ENCODE measurements around the gene FBXO48. TPM values are rescaled to one million over a fixed set of nuclear protein-coding genes. Genes with fewer than 3 reads are reported as not detected.

The FBXO48 gene
- polyA plus RNA-seq, 2 donors, result 0.44 to 0.61 TPM

GRCh38 chr2:68441994-68442322, 25.1 kb downstream of the FBXO48 start:
- Histone ChIP-seq H3K36me3 (ENCODE audit: control insufficient read depth in 2 of 2, insufficient read depth in 2 of 2, low read length in 1 of 2) (no peaks in the 10 kb centered on the region), H3K27me3 (ENCODE audit: control insufficient read depth in 1 of 2, insufficient read depth in 2 of 2, low read length in 2 of 2) (no peaks in the 10 kb centered on the region), H3K27ac (ENCODE audit: low read depth in 2 of 2, low read length in 1 of 2) (no peak overlapping the region), H3K9me3 (ENCODE audit: control insufficient read depth in 2 of 2, insufficient read depth in 1 of 2, low read depth in 1 of 2, low read length in 1 of 2) (no peaks in the 10 kb centered on the region), H3K4me3 (ENCODE audit: low read depth in 1 of 2, low read length in 2 of 2) (no peak overlapping the region), H3K4me1 (ENCODE audit: control insufficient read depth in 2 of 2, insufficient read depth in 2 of 2, low read length in 1 of 2) (no peaks in the 10 kb centered on the region)
- WGBS, 2 donors, result 81 to 85% methylated on average over 2 of the region's 2 CpGs

GRCh38 chr2:68441179-68441993, 25.7 kb downstream of the FBXO48 start:
- WGBS, 2 donors, result 34 to 38% methylated on average over 6 of the region's 6 CpGs
- peak overlapping the region in 1 of 2 donors; percentile 15 for H3K27ac ChIP-seq (ENCODE audit: low read depth in 2 of 2, low read length in 1 of 2)
- H3K36me3 ChIP-seq (ENCODE audit: control insufficient read depth in 2 of 2, insufficient read depth in 2 of 2, low read length in 1 of 2), result no peaks in the 10 kb centered on the region
- H3K27me3 ChIP-seq (ENCODE audit: control insufficient read depth in 1 of 2, insufficient read depth in 2 of 2, low read length in 2 of 2), result no peaks in the 10 kb centered on the region
- H3K4me3 ChIP-seq (ENCODE audit: low read depth in 1 of 2, low read length in 2 of 2), result no peak overlapping the region
- H3K9me3 ChIP-seq (ENCODE audit: control insufficient read depth in 2 of 2, insufficient read depth in 1 of 2, low read depth in 1 of 2, low read length in 1 of 2), result no peaks in the 10 kb centered on the region
- no peaks in the 10 kb centered on the region for H3K4me1 ChIP-seq (ENCODE audit: control insufficient read depth in 2 of 2, insufficient read depth in 2 of 2, low read length in 1 of 2)

DNA sequence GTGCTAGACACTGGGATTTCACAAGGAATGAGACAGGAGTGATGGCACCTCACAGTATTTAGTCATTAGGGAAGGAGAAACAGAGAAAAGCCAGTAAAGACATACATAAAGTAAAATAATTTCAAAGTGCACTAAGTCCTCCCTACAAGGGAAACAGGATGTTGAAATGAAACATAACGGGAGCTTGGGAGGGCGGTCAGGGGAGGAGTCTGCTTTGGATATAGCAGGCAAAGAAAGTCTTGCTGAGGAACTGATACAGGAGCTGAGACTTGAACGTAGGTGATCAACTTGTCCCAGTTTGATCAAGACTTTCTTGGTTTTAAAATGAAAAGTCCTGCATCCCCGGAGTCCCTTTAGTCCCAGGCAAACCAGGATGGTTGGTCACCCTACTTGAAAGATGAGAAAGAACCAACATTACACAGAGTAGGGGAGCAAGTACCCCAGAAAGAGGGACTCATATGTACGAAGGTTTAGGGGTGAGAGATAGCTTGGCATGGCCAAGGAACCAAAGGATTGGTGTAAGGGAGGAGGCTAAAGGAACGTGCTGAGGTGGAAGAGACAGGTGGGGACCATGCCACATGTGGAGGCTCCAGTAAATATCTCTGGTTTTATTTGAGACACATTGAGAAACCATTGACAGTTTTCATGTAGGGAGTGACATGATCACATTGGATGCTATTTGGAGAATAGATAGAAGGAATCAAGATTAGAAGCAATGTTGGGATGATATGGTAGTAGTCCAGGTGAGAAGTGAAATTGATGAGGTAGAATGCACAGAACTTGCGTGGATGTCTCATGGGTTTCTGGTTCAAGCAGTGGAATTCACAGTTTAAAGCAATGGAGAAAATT, 28.4 kb downstream of the FBXO48 start:
- WGBS, 2 donors, result 78 to 79% methylated on average over 7 of the region's 7 CpGs
- Histone ChIP-seq H3K27me3 (ENCODE audit: control insufficient read depth in 1 of 2, insufficient read depth in 2 of 2, low read length in 2 of 2) (no peaks in the 10 kb centered on the region), H3K36me3 (ENCODE audit: control insufficient read depth in 2 of 2, insufficient read depth in 2 of 2, low read length in 1 of 2) (no peaks in the 10 kb centered on the region), H3K4me1 (ENCODE audit: control insufficient read depth in 2 of 2, insufficient read depth in 2 of 2, low read length in 1 of 2) (peaks cover under 1 to 3% of the 10 kb centered on the region in 2 donors), H3K27ac (ENCODE audit: low read depth in 2 of 2, low read length in 1 of 2) (no peak overlapping the region), H3K9me3 (ENCODE audit: control insufficient read depth in 2 of 2, insufficient read depth in 1 of 2, low read depth in 1 of 2, low read length in 1 of 2) (no peaks in the 10 kb centered on the region), H3K4me3 (ENCODE audit: low read depth in 1 of 2, low read length in 2 of 2) (no peak overlapping the region)

GRCh38 chr2:68436270-68436669, 30.8 kb downstream of the FBXO48 start:
- Histone ChIP-seq H3K27ac (ENCODE audit: low read depth in 2 of 2, low read length in 1 of 2) (peak overlapping the region in 1 of 2 donors; percentile 41), H3K4me1 (ENCODE audit: control insufficient read depth in 2 of 2, insufficient read depth in 2 of 2, low read length in 1 of 2) (peaks cover 3 to 11% of the 10 kb centered on the region in 2 donors), H3K27me3 (ENCODE audit: control insufficient read depth in 1 of 2, insufficient read depth in 2 of 2, low read length in 2 of 2) (no peaks in the 10 kb centered on the region), H3K36me3 (ENCODE audit: control insufficient read depth in 2 of 2, insufficient read depth in 2 of 2, low read length in 1 of 2) (no peaks in the 10 kb centered on the region), H3K4me3 (ENCODE audit: low read depth in 1 of 2, low read length in 2 of 2) (no peak overlapping the region), H3K9me3 (ENCODE audit: control insufficient read depth in 2 of 2, insufficient read depth in 1 of 2, low read depth in 1 of 2, low read length in 1 of 2) (no peaks in the 10 kb centered on the region)
- 57 to 58% methylated on average over 4 of the region's 4 CpGs for WGBS, 2 donors

- H3K4me3 ChIP-seq (ENCODE audit: low read depth in 1 of 2, low read length in 2 of 2), result no peak overlapping the region
- no peak overlapping the region for H3K27ac ChIP-seq (ENCODE audit: low read depth in 2 of 2, low read length in 1 of 2)
- H3K36me3 ChIP-seq (ENCODE audit: control insufficient read depth in 2 of 2, insufficient read depth in 2 of 2, low read length in 1 of 2), result no peaks in the 10 kb centered on the region
- H3K9me3 ChIP-seq (ENCODE audit: control insufficient read depth in 2 of 2, insufficient read depth in 1 of 2, low read depth in 1 of 2, low read length in 1 of 2), result no peaks in the 10 kb centered on the region
- no peaks in the 10 kb centered on the region for H3K27me3 ChIP-seq (ENCODE audit: control insufficient read depth in 1 of 2, insufficient read depth in 2 of 2, low read length in 2 of 2)
- peaks cover 3 to 11% of the 10 kb centered on the region in 2 donors for H3K4me1 ChIP-seq (ENCODE audit: control insufficient read depth in 2 of 2, insufficient read depth in 2 of 2, low read length in 1 of 2)
These were observed 31.5 kb downstream of the FBXO48 start for GRCh38 chr2:68435615-68436014.

GRCh38 chr2:68434981-68435380, 32.1 kb downstream of the FBXO48 start:
- Histone ChIP-seq H3K4me1 (ENCODE audit: control insufficient read depth in 2 of 2, insufficient read depth in 2 of 2, low read length in 1 of 2) (peaks cover 3 to 11% of the 10 kb centered on the region in 2 donors), H3K27me3 (ENCODE audit: control insufficient read depth in 1 of 2, insufficient read depth in 2 of 2, low read length in 2 of 2) (no peaks in the 10 kb centered on the region), H3K27ac (ENCODE audit: low read depth in 2 of 2, low read length in 1 of 2) (no peak overlapping the region), H3K36me3 (ENCODE audit: control insufficient read depth in 2 of 2, insufficient read depth in 2 of 2, low read length in 1 of 2) (no peaks in the 10 kb centered on the region), H3K9me3 (ENCODE audit: control insufficient read depth in 2 of 2, insufficient read depth in 1 of 2, low read depth in 1 of 2, low read length in 1 of 2) (no peaks in the 10 kb centered on the region), H3K4me3 (ENCODE audit: low read depth in 1 of 2, low read length in 2 of 2) (no peak overlapping the region)

DNA sequence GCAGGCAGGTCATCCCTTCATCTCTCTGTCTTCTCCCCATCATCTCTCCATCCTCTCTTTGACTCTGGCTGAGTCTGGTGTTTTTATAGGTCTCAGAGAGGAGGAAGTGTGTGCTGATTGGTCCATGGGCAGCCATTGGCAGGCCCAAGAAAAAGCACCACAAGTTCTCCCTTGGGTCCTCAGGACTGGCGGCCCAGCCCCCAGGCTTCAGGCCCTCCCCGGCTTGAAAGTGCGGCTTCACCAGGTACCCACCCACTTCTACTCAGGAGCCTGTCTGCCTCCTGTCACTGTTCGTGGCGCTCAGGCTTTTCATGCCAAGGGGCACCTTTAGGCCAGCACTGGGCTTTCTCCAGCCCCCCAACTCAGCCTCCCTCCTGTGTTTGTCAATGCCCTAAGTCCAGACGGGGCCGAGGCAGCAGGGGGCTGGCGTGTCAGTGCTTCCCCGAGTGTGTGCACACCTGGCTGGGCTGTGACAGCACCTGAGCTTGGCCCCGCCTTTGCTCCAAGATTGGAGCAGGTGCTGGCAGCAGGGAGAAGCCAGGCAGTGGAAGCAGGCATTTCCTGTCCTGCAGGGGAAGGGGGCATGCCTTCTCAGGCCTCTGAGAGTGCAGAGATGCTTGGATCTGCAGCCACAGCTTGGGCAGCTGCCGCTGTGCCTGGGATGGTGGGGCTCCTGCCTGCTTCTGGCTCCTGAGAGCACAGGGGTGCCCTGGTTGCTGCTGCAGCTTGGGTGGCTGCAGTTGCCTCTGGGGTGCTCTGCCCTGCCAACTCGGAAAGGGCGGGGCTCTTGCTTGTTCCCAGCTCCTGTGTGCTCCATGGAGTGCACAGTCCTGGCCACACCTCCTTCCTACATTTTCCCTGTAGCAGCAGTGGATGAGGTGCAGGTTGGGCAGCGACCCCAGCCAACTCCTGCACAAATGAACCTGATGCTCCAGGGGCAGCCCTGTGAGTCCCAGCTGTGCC, 34.1 kb downstream of the FBXO48 start:
- peaks cover 3 to 11% of the 10 kb centered on the region in 2 donors for H3K4me1 ChIP-seq (ENCODE audit: control insufficient read depth in 2 of 2, insufficient read depth in 2 of 2, low read length in 1 of 2)

GRCh38 chr2:68431316-68431972, 35.6 kb downstream of the FBXO48 start:
- Histone ChIP-seq H3K36me3 (ENCODE audit: control insufficient read depth in 2 of 2, insufficient read depth in 2 of 2, low read length in 1 of 2) (no peaks in the 10 kb centered on the region), H3K9me3 (ENCODE audit: control insufficient read depth in 2 of 2, insufficient read depth in 1 of 2, low read depth in 1 of 2, low read length in 1 of 2) (no peaks in the 10 kb centered on the region), H3K4me1 (ENCODE audit: control insufficient read depth in 2 of 2, insufficient read depth in 2 of 2, low read length in 1 of 2) (peaks cover 3 to 11% of the 10 kb centered on the region in 2 donors), H3K27ac (ENCODE audit: low read depth in 2 of 2, low read length in 1 of 2) (no peak overlapping the region), H3K4me3 (ENCODE audit: low read depth in 1 of 2, low read length in 2 of 2) (no peak overlapping the region), H3K27me3 (ENCODE audit: control insufficient read depth in 1 of 2, insufficient read depth in 2 of 2, low read length in 2 of 2) (no peaks in the 10 kb centered on the region)
- WGBS, 2 donors, result 63 to 74% methylated on average over 8 of the region's 8 CpGs

More for the DNA sequence above, 34.1 kb downstream of the FBXO48 start:
- Histone ChIP-seq H3K9me3 (ENCODE audit: control insufficient read depth in 2 of 2, insufficient read depth in 1 of 2, low read depth in 1 of 2, low read length in 1 of 2) (no peaks in the 10 kb centered on the region), H3K27me3 (ENCODE audit: control insufficient read depth in 1 of 2, insufficient read depth in 2 of 2, low read length in 2 of 2) (no peaks in the 10 kb centered on the region), H3K4me3 (ENCODE audit: low read depth in 1 of 2, low read length in 2 of 2) (no peak overlapping the region), H3K36me3 (ENCODE audit: control insufficient read depth in 2 of 2, insufficient read depth in 2 of 2, low read length in 1 of 2) (no peaks in the 10 kb centered on the region), H3K27ac (ENCODE audit: low read depth in 2 of 2, low read length in 1 of 2) (peak overlapping the region in 1 of 2 donors; percentile 24)
- 60 to 69% methylated on average over 14 of the region's 14 CpGs for WGBS, 2 donors

Measured in esophagus (tissue), 2 donors.